ENCODE results near the gene SGMS1.

DNA sequence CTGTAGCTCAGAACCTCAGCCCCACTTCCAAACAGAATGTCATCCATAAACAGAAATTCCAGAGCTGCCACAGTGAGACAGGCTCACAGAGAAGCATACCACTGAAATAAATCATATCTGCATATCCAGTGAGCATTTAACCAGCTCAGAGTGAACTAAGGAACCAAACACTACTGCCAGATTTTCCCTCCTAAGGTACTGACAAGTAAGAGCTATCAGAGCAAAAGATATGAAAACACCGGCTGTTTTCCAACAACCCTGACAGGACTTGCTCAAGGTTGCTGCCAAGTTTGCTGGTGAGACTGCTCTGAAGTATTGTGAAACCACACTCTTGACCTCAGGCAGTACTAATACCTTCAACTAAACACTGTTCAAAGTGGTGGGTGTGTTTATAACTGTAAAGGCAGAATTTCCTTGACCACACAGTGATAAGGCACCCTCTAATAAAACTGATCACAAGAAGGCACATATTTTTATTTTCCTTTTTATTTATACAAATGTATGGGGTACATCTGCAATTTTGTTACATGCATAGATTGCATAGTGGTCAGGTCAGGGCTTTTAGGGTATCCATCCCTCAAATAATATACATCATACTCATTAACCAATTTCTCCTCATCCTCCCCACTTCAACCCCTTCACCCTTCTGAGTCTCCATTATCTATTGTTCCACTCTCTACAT lies 18.3 kb downstream of the SGMS1 start:
- TF ChIP-seq, protein P1, sequence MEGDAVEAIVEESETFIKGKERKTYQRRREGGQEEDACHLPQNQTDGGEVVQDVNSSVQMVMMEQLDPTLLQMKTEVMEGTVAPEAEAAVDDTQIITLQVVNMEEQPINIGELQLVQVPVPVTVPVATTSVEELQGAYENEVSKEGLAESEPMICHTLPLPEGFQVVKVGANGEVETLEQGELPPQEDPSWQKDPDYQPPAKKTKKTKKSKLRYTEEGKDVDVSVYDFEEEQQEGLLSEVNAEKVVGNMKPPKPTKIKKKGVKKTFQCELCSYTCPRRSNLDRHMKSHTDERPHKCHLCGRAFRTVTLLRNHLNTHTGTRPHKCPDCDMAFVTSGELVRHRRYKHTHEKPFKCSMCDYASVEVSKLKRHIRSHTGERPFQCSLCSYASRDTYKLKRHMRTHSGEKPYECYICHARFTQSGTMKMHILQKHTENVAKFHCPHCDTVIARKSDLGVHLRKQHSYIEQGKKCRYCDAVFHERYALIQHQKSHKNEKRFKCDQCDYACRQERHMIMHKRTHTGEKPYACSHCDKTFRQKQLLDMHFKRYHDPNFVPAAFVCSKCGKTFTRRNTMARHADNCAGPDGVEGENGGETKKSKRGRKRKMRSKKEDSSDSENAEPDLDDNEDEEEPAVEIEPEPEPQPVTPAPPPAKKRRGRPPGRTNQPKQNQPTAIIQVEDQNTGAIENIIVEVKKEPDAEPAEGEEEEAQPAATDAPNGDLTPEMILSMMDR (IDR thresholded peaks at IDR 0.05; ENCODE audit: low read length): no peak
- TF ChIP-seq EZH2 (IDR thresholded peaks at IDR 0.05; ENCODE audit: borderline replicate concordance, low read length): no peak

All from OCI-LY1 (cell line).